ENCODE data around the gene TRIB2.

Gene TRIB2

GRCh38 chr2:12764849-12765605 is 48.3 kb downstream of the TRIB2 start:
- H2BK12ac ChIP-seq (ENCODE audit: low read length in 2 of 2): no peak overlapping the region
- no peaks in the 10 kb centered on the region for H3K4me1 ChIP-seq (ENCODE audit: control insufficient read depth, insufficient read depth, low read depth, low read length)
- WGBS: 72% methylated on average over 6 of the region's 7 CpGs
- H4K8ac ChIP-seq (ENCODE audit: low read length): no peak overlapping the region
- H2BK5ac ChIP-seq (ENCODE audit: low read depth, low read length, poor library complexity, severe bottlenecking): no peak overlapping the region
- H2BK15ac ChIP-seq (ENCODE audit: low read depth, poor library complexity, severe bottlenecking): no peak overlapping the region
- no peak overlapping the region for H3K14ac ChIP-seq (ENCODE audit: low read length in 2 of 2)
- DNase-seq: peak; percentile 63
- H3K27ac ChIP-seq (ENCODE audit: low read length, poor library complexity, severe bottlenecking): no peak overlapping the region
- H2BK120ac ChIP-seq (ENCODE audit: low read depth, low read length): no peak overlapping the region
- no peak overlapping the region for H3K4me3 ChIP-seq (ENCODE audit: insufficient read depth in 1 of 2, low read depth in 1 of 2, low read length in 2 of 2)
- H3K18ac ChIP-seq (ENCODE audit: low read depth in 1 of 2, low read length in 2 of 2): no peak overlapping the region
- H3K27me3 ChIP-seq (ENCODE audit: control insufficient read depth in 1 of 2, insufficient read depth in 1 of 2, low read length in 2 of 2): no peaks in the 10 kb centered on the region
- no peak overlapping the region for H3K4me2 ChIP-seq (ENCODE audit: low read length, poor library complexity, severe bottlenecking)
- H3K9ac ChIP-seq (ENCODE audit: low read length): no peak overlapping the region
- H3K4ac ChIP-seq (ENCODE audit: low read depth in 1 of 2, low read length in 2 of 2): no peak overlapping the region
- no peaks in the 10 kb centered on the region for H3K79me1 ChIP-seq (replicated peaks; ENCODE audit: low read length, poor library complexity, severe bottlenecking)
- no peak overlapping the region for H4K91ac ChIP-seq (ENCODE audit: low read length)
- no peak overlapping the region for H3K23ac ChIP-seq (ENCODE audit: low read length in 2 of 2)
- no peak overlapping the region for H2AFZ ChIP-seq (ENCODE audit: low read depth, low read length)
- no peaks in the 10 kb centered on the region for H3K9me3 ChIP-seq (ENCODE audit: control insufficient read depth, low read length)
- no peak overlapping the region for H2AK5ac ChIP-seq (ENCODE audit: low read length, severe bottlenecking)
- no peaks in the 10 kb centered on the region for H3K36me3 ChIP-seq (ENCODE audit: control insufficient read depth in 1 of 2, insufficient read depth in 2 of 2, low read depth in 1 of 2, low read length in 2 of 2)

GRCh38 chr2:12766421-12766879 is 49.7 kb downstream of the TRIB2 start:
- no peaks in the 10 kb centered on the region for H3K4me1 ChIP-seq (ENCODE audit: control insufficient read depth, insufficient read depth, low read depth, low read length)
- H3K18ac ChIP-seq (ENCODE audit: low read depth in 1 of 2, low read length in 2 of 2): peak overlapping the region; percentile 28 to 64
- H3K4ac ChIP-seq (ENCODE audit: low read depth in 1 of 2, low read length in 2 of 2): peak overlapping the region in 1 of 2 experiments; percentile 67
- H4K8ac ChIP-seq (ENCODE audit: low read length): peak overlapping the region; percentile 31
- H2AK5ac ChIP-seq (ENCODE audit: low read length, severe bottlenecking): no peak overlapping the region
- H3K27me3 ChIP-seq (ENCODE audit: control insufficient read depth in 1 of 2, insufficient read depth in 1 of 2, low read length in 2 of 2): no peaks in the 10 kb centered on the region
- H2BK12ac ChIP-seq (ENCODE audit: low read length in 2 of 2): peak overlapping the region; percentile 86 to 97
- H3K23ac ChIP-seq (ENCODE audit: low read length in 2 of 2): no peak overlapping the region
- H3K9me3 ChIP-seq (ENCODE audit: control insufficient read depth, low read length): no peaks in the 10 kb centered on the region
- peak overlapping the region in 1 of 2 experiments; percentile 70 for H3K14ac ChIP-seq (ENCODE audit: low read length in 2 of 2)
- WGBS: 86% methylated on average over 12 of the region's 12 CpGs
- H3K36me3 ChIP-seq (ENCODE audit: control insufficient read depth in 1 of 2, insufficient read depth in 2 of 2, low read depth in 1 of 2, low read length in 2 of 2): no peaks in the 10 kb centered on the region
- H3K27ac ChIP-seq (ENCODE audit: low read length, poor library complexity, severe bottlenecking): no peak overlapping the region
- peak overlapping the region; percentile 33 for H2BK15ac ChIP-seq (ENCODE audit: low read depth, poor library complexity, severe bottlenecking)
- peak overlapping the region in 1 of 2 experiments; percentile 15 for H3K4me3 ChIP-seq (ENCODE audit: insufficient read depth in 1 of 2, low read depth in 1 of 2, low read length in 2 of 2)
- no peak overlapping the region for H3K4me2 ChIP-seq (ENCODE audit: low read length, poor library complexity, severe bottlenecking)
- no peak overlapping the region for H2BK120ac ChIP-seq (ENCODE audit: low read depth, low read length)
- DNase-seq: no peak
- no peak overlapping the region for H2BK5ac ChIP-seq (ENCODE audit: low read depth, low read length, poor library complexity, severe bottlenecking)
- H4K91ac ChIP-seq (ENCODE audit: low read length): peak overlapping the region; percentile 75
- no peaks in the 10 kb centered on the region for H3K79me1 ChIP-seq (replicated peaks; ENCODE audit: low read length, poor library complexity, severe bottlenecking)
- H3K9ac ChIP-seq (ENCODE audit: low read length): no peak overlapping the region
- H2AFZ ChIP-seq (ENCODE audit: low read depth, low read length): no peak overlapping the region

GRCh38 chr2:12767541-12767940 is 50.8 kb downstream of the TRIB2 start:
- H3K9ac ChIP-seq (ENCODE audit: low read length): no peak overlapping the region
- H3K4me2 ChIP-seq (ENCODE audit: low read length, poor library complexity, severe bottlenecking): no peak overlapping the region
- H3K18ac ChIP-seq (ENCODE audit: low read depth in 1 of 2, low read length in 2 of 2): peak overlapping the region in 1 of 2 experiments; percentile 23
- no peak for DNase-seq
- H2AK5ac ChIP-seq (ENCODE audit: low read length, severe bottlenecking): no peak overlapping the region
- H3K4me3 ChIP-seq (ENCODE audit: insufficient read depth in 1 of 2, low read depth in 1 of 2, low read length in 2 of 2): no peak overlapping the region
- no peaks in the 10 kb centered on the region for H3K9me3 ChIP-seq (ENCODE audit: control insufficient read depth, low read length)
- 97% methylated on average over 8 of the region's 8 CpGs for WGBS
- H3K23ac ChIP-seq (ENCODE audit: low read length in 2 of 2): no peak overlapping the region
- no peak overlapping the region for H4K91ac ChIP-seq (ENCODE audit: low read length)
- no peak overlapping the region for H2AFZ ChIP-seq (ENCODE audit: low read depth, low read length)
- no peak overlapping the region for H3K27ac ChIP-seq (ENCODE audit: low read length, poor library complexity, severe bottlenecking)
- H2BK15ac ChIP-seq (ENCODE audit: low read depth, poor library complexity, severe bottlenecking): no peak overlapping the region
- H3K27me3 ChIP-seq (ENCODE audit: control insufficient read depth in 1 of 2, insufficient read depth in 1 of 2, low read length in 2 of 2): no peaks in the 10 kb centered on the region
- H3K79me1 ChIP-seq (replicated peaks; ENCODE audit: low read length, poor library complexity, severe bottlenecking): no peaks in the 10 kb centered on the region
- H3K36me3 ChIP-seq (ENCODE audit: control insufficient read depth in 1 of 2, insufficient read depth in 2 of 2, low read depth in 1 of 2, low read length in 2 of 2): no peaks in the 10 kb centered on the region
- no peaks in the 10 kb centered on the region for H3K4me1 ChIP-seq (ENCODE audit: control insufficient read depth, insufficient read depth, low read depth, low read length)
- no peak overlapping the region for H3K14ac ChIP-seq (ENCODE audit: low read length in 2 of 2)
- no peak overlapping the region for H2BK120ac ChIP-seq (ENCODE audit: low read depth, low read length)
- no peak overlapping the region for H3K4ac ChIP-seq (ENCODE audit: low read depth in 1 of 2, low read length in 2 of 2)
- H2BK5ac ChIP-seq (ENCODE audit: low read depth, low read length, poor library complexity, severe bottlenecking): no peak overlapping the region
- H2BK12ac ChIP-seq (ENCODE audit: low read length in 2 of 2): no peak overlapping the region
- H4K8ac ChIP-seq (ENCODE audit: low read length): no peak overlapping the region

GRCh38 chr2:12767996-12768624 is 51.4 kb downstream of the TRIB2 start:
- Histone ChIP-seq H3K14ac (ENCODE audit: low read length in 2 of 2) (no peak overlapping the region), H2BK120ac (ENCODE audit: low read depth, low read length) (no peak overlapping the region), H4K91ac (ENCODE audit: low read length) (no peak overlapping the region), H2BK5ac (ENCODE audit: low read depth, low read length, poor library complexity, severe bottlenecking) (no peak overlapping the region), H3K36me3 (ENCODE audit: control insufficient read depth in 1 of 2, insufficient read depth in 2 of 2, low read depth in 1 of 2, low read length in 2 of 2) (no peaks in the 10 kb centered on the region), H3K4me3 (ENCODE audit: insufficient read depth in 1 of 2, low read depth in 1 of 2, low read length in 2 of 2) (no peak overlapping the region), H3K9ac (ENCODE audit: low read length) (no peak overlapping the region), H3K27ac (ENCODE audit: low read length, poor library complexity, severe bottlenecking) (no peak overlapping the region), H3K9me3 (ENCODE audit: control insufficient read depth, low read length) (no peaks in the 10 kb centered on the region), H3K4me2 (ENCODE audit: low read length, poor library complexity, severe bottlenecking) (no peak overlapping the region), H3K4me1 (ENCODE audit: control insufficient read depth, insufficient read depth, low read depth, low read length) (no peaks in the 10 kb centered on the region), H4K8ac (ENCODE audit: low read length) (no peak overlapping the region), H3K79me1 (replicated peaks; ENCODE audit: low read length, poor library complexity, severe bottlenecking) (no peaks in the 10 kb centered on the region), H3K18ac (ENCODE audit: low read depth in 1 of 2, low read length in 2 of 2) (no peak overlapping the region), H2BK12ac (ENCODE audit: low read length in 2 of 2) (peak overlapping the region; percentile 6 to 65), H2AFZ (ENCODE audit: low read depth, low read length) (no peak overlapping the region), H3K23ac (ENCODE audit: low read length in 2 of 2) (no peak overlapping the region), H2AK5ac (ENCODE audit: low read length, severe bottlenecking) (no peak overlapping the region), H2BK15ac (ENCODE audit: low read depth, poor library complexity, severe bottlenecking) (no peak overlapping the region), H3K4ac (ENCODE audit: low read depth in 1 of 2, low read length in 2 of 2) (no peak overlapping the region), H3K27me3 (ENCODE audit: control insufficient read depth in 1 of 2, insufficient read depth in 1 of 2, low read length in 2 of 2) (no peaks in the 10 kb centered on the region)
- DNase-seq: no peak
- WGBS: 73% methylated on average over 2 of the region's 3 CpGs
